Measurements from ENCODE around the gene APEX1.
A peak's percentile ranks its signal among the peaks of the same experiment; 100 is the strongest.

Gene APEX1

DNA sequence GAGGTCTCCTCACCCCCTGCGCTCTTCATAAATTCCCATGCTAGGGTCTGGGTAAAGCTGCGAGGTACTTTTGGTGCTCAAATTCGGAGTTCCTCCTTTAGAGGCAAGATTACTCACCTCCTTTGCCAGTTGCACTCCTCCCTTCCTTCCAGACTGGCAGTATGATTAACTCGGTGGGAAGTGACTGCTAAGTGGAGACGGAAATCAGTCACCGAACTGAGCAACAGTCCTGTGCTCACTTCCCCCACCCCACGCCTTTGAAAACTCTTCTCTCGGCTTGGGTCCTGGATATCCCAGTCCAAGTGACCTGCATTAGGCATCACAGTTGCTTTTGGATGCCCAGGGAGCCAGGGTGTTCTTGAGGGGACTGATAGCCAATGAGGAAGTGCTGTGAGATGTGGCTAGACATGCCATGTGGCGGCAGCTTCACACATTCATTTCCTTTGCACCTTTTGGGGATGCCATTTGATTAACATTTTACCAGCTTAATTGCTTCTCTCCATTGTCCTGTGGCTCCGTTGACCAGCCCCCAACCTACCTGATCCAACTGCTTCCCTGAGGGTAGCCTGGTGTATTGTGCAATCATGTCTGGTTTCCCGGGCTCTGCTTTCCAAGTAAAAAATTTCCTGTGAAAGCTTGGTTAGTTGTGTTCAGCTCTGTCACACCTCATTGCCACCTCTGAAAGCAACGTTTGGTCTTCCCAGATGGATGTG is 15.0 kb downstream of the APEX1 start:
- peak overlapping the region; percentile 92 for H3K27ac ChIP-seq
- TF ChIP-seq, protein P1, sequence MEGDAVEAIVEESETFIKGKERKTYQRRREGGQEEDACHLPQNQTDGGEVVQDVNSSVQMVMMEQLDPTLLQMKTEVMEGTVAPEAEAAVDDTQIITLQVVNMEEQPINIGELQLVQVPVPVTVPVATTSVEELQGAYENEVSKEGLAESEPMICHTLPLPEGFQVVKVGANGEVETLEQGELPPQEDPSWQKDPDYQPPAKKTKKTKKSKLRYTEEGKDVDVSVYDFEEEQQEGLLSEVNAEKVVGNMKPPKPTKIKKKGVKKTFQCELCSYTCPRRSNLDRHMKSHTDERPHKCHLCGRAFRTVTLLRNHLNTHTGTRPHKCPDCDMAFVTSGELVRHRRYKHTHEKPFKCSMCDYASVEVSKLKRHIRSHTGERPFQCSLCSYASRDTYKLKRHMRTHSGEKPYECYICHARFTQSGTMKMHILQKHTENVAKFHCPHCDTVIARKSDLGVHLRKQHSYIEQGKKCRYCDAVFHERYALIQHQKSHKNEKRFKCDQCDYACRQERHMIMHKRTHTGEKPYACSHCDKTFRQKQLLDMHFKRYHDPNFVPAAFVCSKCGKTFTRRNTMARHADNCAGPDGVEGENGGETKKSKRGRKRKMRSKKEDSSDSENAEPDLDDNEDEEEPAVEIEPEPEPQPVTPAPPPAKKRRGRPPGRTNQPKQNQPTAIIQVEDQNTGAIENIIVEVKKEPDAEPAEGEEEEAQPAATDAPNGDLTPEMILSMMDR (IDR thresholded peaks at IDR 0.05): no peak
- TF ChIP-seq ZFX (IDR thresholded peaks at IDR 0.05; ENCODE audit: borderline replicate concordance): no peak

DNA sequence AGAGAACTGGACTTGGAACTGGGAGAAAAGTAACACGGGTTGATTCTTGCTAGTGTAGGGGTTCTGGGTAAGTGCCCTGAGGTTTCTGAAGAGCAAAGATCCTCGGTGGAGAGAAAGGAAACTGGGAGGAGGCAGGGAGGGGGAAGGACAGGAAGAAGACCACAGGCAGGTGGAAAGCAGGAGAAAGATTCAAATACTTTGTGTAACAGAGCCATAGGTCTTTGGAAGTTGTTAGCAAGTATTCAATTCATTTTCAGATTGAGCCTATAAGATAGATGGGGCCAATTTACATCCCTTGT is 15.5 kb downstream of the APEX1 start:
- no peak for TF ChIP-seq ZFX (IDR thresholded peaks at IDR 0.05; ENCODE audit: borderline replicate concordance)
- TF ChIP-seq, protein P1 (IDR thresholded peaks at IDR 0.05): no peak
- peak overlapping the region; percentile 92 for H3K27ac ChIP-seq

DNA sequence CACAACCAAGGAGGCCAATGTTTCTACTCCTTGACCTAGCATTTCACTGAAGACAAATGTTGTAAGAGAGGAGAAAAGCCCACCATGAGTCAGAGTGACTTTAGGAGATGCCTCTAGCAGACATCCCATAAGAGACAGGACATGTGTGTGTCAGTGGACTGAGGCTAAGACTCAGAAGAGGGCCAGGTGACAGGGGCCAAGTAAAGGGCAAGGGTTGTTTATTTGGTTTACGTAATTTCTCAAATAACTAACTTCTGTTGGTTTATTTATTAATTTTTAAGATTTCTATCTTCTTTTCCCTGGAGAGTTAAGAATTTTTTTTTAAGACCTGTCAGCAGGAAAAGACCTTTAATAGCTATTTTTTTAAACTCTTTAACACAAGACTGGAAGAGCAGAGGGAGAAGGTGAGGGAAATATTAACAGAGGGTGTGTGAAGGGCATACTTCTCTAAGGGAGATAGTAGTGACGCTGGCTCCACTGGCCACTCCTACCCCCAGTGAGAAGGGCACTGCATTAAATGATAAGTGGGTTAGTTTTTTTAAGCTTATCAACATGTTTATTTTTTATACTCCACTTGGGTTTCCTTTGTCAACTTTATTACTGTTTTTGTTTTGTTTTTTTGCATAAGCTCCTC is 17.6 kb downstream of the APEX1 start:
- H3K27ac ChIP-seq: no peak overlapping the region
- no peak for TF ChIP-seq ZFX (IDR thresholded peaks at IDR 0.05; ENCODE audit: borderline replicate concordance)
- TF ChIP-seq, protein P1 (IDR thresholded peaks at IDR 0.05): no peak

DNA sequence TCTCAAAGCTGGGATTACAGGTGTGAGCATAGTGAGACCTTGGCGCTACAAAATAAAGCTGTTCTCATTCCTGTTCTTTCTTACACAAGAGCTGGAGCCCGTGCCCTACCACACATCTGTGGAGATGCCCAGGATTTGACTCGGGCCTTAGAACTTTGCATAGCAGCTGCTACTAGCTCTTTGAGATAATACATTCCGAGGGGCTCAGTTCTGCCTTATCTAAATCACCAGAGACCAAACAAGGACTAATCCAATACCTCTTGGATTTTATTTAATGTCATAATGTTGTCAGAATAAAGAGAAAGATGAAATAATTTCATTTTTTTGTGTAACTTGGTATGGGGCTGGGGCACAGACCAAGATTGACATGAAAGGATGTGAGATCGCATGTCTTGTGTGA is 21.8 kb downstream of the APEX1 start:
- H3K27ac ChIP-seq: no peak overlapping the region; the same call in 1 of the 2 replicates
- TF ChIP-seq, protein P1 (IDR thresholded peaks at IDR 0.05): no peak
- TF ChIP-seq ZFX (IDR thresholded peaks at IDR 0.05; ENCODE audit: borderline replicate concordance): no peak

DNA sequence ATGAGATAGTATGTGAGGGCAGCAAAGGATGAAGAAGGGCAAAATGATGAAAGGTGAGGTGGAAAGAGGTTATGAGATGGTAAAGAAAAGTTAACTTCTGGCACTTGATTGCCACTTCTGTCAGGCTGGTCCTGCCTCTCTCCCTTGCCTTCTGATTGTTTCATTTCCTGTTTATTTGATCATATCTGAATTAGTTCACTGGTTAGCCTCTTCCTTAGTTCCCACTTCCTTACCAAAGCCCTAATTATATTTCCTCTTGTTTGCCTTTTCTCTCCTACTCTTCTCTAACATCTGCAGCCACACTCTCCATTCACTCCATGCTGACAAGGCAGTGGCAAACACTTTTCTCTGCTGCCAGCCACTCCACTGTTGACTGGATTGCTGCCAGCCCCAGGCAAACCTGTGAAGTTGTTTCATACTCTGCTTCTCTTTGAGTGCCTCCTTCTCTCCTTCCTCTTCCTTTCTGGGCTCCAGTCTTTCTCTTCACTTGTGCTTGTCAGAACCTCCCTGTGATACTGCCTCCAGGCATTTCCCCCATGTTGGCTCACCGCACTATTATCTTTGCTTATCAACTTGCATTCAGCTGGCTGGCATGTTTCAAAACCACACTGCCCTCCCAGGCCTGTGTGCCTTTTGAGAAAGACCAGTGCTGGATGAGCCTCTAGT is 22.3 kb downstream of the APEX1 start:
- no peak overlapping the region; the same call in 1 of the 2 replicates for H3K27ac ChIP-seq
- TF ChIP-seq ZFX (IDR thresholded peaks at IDR 0.05; ENCODE audit: borderline replicate concordance): no peak
- TF ChIP-seq, protein P1 (IDR thresholded peaks at IDR 0.05): no peak

DNA sequence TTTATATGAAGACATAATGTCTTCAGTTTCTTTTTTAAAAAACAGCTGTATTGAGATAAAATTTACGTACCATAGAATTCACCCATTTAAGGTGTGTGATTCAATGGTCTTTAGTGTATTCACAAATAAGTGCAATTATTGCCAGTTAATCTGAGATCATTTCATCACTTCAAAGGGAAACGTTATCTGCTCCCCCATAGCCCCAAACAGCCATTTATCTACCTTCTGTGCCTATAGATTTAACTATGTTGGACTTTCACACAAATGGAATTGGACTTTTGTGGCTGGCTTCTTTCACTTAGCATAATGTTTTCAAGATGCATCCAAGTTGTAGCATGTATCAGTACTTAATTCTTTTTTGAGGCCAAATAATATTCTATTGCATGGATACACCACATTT is 23.9 kb downstream of the APEX1 start:
- TF ChIP-seq, protein P1 (IDR thresholded peaks at IDR 0.05): no peak
- TF ChIP-seq ZFX (IDR thresholded peaks at IDR 0.05; ENCODE audit: borderline replicate concordance): no peak
- H3K27ac ChIP-seq: no peak overlapping the region

DNA sequence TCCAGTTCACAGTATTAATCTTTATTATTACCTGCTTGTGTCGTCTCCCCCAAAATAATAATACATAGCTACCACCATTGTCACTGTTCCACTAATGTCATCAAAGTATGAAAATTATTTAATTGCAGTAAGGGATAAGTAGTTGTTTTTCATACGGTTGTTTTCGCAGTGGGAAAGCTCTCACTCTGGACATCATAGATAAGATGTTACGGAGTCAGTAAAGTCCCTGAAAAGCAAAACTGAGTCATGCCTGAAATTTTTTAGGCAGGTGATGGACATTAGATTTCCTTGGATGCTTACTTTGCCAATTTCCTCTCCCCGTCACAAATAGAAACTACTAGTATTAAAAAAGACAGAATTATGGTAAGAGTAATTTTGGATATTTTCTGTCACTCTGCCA is 27.4 kb downstream of the APEX1 start:
- TF ChIP-seq ZFX (IDR thresholded peaks at IDR 0.05; ENCODE audit: borderline replicate concordance): no peak
- no peak overlapping the region for H3K27ac ChIP-seq

All from 22Rv1 (cell line).